IPS-NIHi11 (cell line): ENCODE results near the gene DNTTIP2.
"Not testable (repeated sequence)": the region's sequence is repeated elsewhere in the genome, so short reads cannot be mapped to it uniquely, and the experiment has no call there.

Experiments used
- DNase-seq: peaks from one replicate; pipeline ENCODE4 v3.0.0; 2012; ENCODE audit warnings: mixed read lengths, low spot score

The DNTTIP2 gene

DNA sequence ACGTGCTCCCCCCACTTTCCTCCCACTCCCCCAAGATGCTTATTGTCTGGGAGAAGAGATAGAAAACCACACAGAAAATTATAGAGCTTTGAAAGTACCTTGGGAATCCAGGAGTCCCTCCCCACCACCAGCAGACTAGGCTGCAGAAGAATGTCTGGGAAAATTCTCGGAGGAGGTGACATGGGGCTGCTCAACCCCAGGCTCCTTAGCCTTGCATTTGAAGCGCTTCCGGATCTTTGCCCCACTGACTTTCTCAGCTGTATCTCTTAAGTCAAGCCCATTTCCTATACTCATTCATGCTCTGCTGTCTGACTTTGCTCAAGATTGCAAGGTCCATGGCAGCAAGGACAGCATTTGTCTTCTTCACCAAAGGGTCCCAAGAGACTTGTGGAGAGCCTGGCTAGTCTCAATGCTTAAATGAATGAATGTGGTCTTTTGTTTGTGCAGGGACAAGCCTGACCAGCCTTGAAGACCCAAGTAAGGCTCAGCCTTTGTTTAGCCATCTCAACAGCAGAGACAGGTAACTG is 38.0 kb downstream of the DNTTIP2 start:
- no peak for DNase-seq

GRCh38 chr1:93839753-93840152 is 39.3 kb downstream of the DNTTIP2 start:
- DNase-seq, result no peak

GRCh38 chr1:93839307-93839706 is 39.7 kb downstream of the DNTTIP2 start:
- no peak for DNase-seq

GRCh38 chr1:93837961-93838360 is 41.0 kb downstream of the DNTTIP2 start:
- no peak for DNase-seq

DNA sequence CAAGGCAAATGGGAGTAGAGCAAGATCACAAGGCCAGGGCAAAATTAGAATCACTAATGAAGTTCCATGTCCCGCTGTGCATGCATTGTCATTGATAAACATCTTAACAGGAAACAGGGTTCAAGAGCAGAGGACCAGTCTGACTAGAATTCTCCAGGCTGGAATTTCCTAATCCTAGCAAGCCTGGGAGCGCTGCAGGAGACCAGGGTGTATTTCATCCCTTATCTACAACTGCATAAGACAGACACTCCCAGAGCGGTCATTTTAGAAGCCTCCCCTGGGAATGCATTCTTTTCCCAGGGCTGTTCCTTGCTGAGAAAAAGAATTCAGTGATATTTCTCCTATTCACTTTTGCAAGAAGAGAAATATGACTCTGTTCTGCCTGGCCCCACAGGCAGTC is 45.7 kb downstream of the DNTTIP2 start:
- not testable (repeated sequence) for DNase-seq

- no peak for DNase-seq
Observed at GRCh38 chr1:93829061-93829460, 49.9 kb downstream of the DNTTIP2 start.

- DNase-seq, result no peak
Observed at GRCh38 chr1:93828367-93828755, 50.6 kb downstream of the DNTTIP2 start.

DNA sequence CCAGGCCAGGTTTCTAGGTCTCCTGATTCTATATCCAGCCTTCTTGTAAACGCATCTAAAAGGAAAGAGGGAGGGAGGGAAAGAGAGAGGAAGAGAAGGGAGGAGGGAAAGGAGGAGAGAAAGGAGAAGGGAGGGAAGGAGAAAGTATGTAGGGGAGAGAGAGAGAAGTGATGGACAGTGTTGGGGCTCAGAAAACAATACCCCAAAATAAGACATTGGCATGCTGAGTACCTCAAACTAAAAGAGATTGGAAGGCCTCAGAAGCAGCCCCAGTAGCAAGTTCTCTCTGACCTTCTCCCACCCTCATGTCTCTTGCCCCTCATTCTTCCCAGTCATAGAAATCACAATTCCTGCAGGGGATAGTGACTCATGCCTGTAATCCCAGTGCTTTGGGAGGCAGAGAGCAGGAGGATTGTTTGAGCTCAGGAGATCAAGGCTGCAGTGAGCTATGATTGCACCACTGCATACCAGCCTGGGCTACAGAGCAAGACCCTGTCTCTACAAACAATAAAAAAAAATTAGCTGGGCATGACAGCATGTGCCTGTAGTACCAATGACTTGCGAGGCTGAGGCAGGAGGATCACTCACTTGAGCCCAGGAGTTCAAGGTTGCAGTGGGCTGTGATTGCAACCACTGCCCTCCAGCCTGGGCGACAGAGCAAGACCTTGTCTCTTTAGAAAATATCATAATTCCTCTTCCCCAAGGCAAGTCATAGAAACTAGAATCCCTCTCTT is 51.2 kb downstream of the DNTTIP2 start:
- no peak for DNase-seq

DNA sequence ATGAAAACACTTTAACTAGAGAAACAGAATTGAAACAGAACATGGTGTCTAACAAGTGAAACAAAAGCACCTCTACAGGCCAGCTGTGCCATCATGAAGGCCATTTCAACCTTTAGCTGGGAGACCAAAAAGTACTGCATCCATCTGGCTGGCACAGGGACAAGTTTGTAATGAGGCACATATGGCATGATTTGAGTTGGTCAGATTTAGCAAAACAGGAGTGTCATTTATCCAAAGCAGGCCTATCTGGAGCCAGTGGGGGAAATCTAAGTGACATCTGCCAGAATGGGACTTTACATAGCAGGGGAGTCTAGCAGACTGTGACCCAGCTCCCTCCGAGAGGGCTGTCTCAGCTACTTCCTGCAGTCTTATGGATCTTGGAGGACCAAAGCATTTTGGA is 51.9 kb downstream of the DNTTIP2 start:
- DNase-seq, result no peak

GRCh38 chr1:93824834-93825233 is 54.2 kb downstream of the DNTTIP2 start:
- no peak for DNase-seq

- no peak for DNase-seq
Observed at GRCh38 chr1:93822730-93823425, 56.1 kb downstream of the DNTTIP2 start.

GRCh38 chr1:93821423-93822144 is 57.4 kb downstream of the DNTTIP2 start:
- DNase-seq, result no peak

GRCh38 chr1:93820554-93821422 is 58.2 kb downstream of the DNTTIP2 start:
- peak; percentile 57 for DNase-seq

- no peak for DNase-seq
Observed at GRCh38 chr1:93818570-93818959, 60.4 kb downstream of the DNTTIP2 start.

GRCh38 chr1:93817819-93818569 is 61.0 kb downstream of the DNTTIP2 start:
- DNase-seq, result no peak

- no peak for DNase-seq
Observed at GRCh38 chr1:93816970-93817678, 61.9 kb downstream of the DNTTIP2 start.
